Panc1 (cell line): ENCODE measurements around the gene SCAP. TPM values are rescaled to one million over a fixed set of nuclear protein-coding genes. Genes with fewer than 3 reads are reported as not detected.

Experiments
- ATAC-seq: fragments of 200-7000 bp; cut with Tn5 transposase; 2 replicates; pipeline ENCODE4 v1.9.1; 2020; ENCODE audit warnings: mild to moderate bottlenecking, moderate library complexity
- BruUV-seq: library from RNA; stranded (reverse); fragments of 400-500 nt; replicated peaks from 2 replicates; lab custom pipeline; 2021; lab: Mats Ljungman, UMichigan
- CTCF ChIA-PET: fragments of 300-600 bp; sonication (Branson Sonifier 250); formaldehyde crosslinking; loops from one replicate; lab custom pipeline; 2022; ENCODE audit warnings: antibody characterized with exemption; lab: Charles Lee
- POLR2A ChIA-PET: fragments of 300-600 bp; sonication (Branson Sonifier 250); formaldehyde crosslinking; loops from one replicate; lab custom pipeline; 2022; ENCODE audit warnings: antibody characterized with exemption; lab: Charles Lee
- DNase-seq: peaks from one replicate; pipeline ENCODE4 v3.0.0-alpha.2; 2010; ENCODE audit warnings: low read depth, low spot score
- H3K27ac ChIP-seq: 2 replicates; pipeline ENCODE4 v1.5.1; 2011; ENCODE audit warnings: mild to moderate bottlenecking, low read length, inconsistent platforms
- H3K27me3 ChIP-seq: fragments of 200-500 bp; sonication (Bioruptor generic); 2 replicates; pipeline ENCODE4 v1.6.0; 2014; ENCODE audit warnings: low read length, inconsistent platforms; ENCODE audit not compliant: control insufficient read depth, insufficient read depth
- H3K36me3 ChIP-seq: fragments of 200-500 bp; sonication (Bioruptor generic); 2 replicates; pipeline ENCODE4 v1.5.1; 2014; ENCODE audit warnings: inconsistent platforms, mild to moderate bottlenecking, low read length, moderate library complexity; ENCODE audit not compliant: control insufficient read depth, insufficient read depth
- H3K4me1 ChIP-seq: 2 replicates; pipeline ENCODE4 v1.5.1; 2011; ENCODE audit warnings: inconsistent platforms, mild to moderate bottlenecking, low read length, moderate library complexity; ENCODE audit not compliant: control insufficient read depth, insufficient read depth
- H3K4me3 ChIP-seq, 2 experiments: 2 replicates each; pipeline ENCODE4 v1.5.1; 2011 to 2012; ENCODE audit warnings: low read depth in 2 of 2, low read length in 2 of 2, mild to moderate bottlenecking in 2 of 2, inconsistent platforms in 1 of 2, moderate library complexity in 1 of 2
- H3K9me3 ChIP-seq: fragments of 200-500 bp; sonication (Bioruptor generic); 2 replicates; pipeline ENCODE4 v1.5.1; 2014; ENCODE audit warnings: low read depth, mild to moderate bottlenecking, inconsistent platforms, low read length, moderate library complexity; ENCODE audit not compliant: control insufficient read depth, insufficient read depth
- CTCF ChIP-seq: fragments of 450-650 bp; IDR thresholded peaks from 2 replicates; pipeline ENCODE4 v1.5.1; 2017; ENCODE audit warnings: mild to moderate bottlenecking
- POLR2AphosphoS5 ChIP-seq: IDR thresholded peaks from 2 replicates; pipeline ENCODE4 v1.6.1; 2012; ENCODE audit warnings: mild to moderate bottlenecking, low read depth, low read length, moderate library complexity
- SIN3A ChIP-seq: IDR thresholded peaks from 2 replicates; pipeline ENCODE4 v1.6.1; 2012; ENCODE audit warnings: low read depth, mild to moderate bottlenecking, low read length, moderate library complexity, borderline replicate concordance; ENCODE audit not compliant: insufficient read depth
- TCF7L2 ChIP-seq: IDR thresholded peaks from 2 replicates; pipeline ENCODE4 v1.6.1; 2011; ENCODE audit warnings: mild to moderate bottlenecking, low read depth, low read length, inconsistent platforms
- in situ Hi-C: cut with HindIII; loops from 2 replicates; pipeline ENCODE4 v1.10.0; 2016; ENCODE audit warnings: low sequenced_read_pairs, low pct_unique_long_range_greater_than_20kb
- intact Hi-C: fragments of 100-400 bp; cut with micrococcal nuclease; formaldehyde crosslinking; loops from one replicate; pipeline ENCODE4 v1.10.0; 2022; ENCODE audit not compliant: unreplicated experiment
- total RNA-seq: library from RNA; stranded (reverse); gene quantifications from one replicate; pipeline ENCODE4 v1.2.1, GENCODE V29; 2021; ENCODE audit not compliant: unreplicated experiment
- TF ChIP-seq, protein P1 (sequence below), 2 experiments: IDR thresholded peaks; 2 replicates each; pipeline ENCODE4 v1.6.1; 2011 to 2012; ENCODE audit warnings: low read depth in 2 of 2, control low read depth in 1 of 2, low read length in 1 of 2, mild to moderate bottlenecking in 1 of 2, moderate library complexity in 1 of 2; ENCODE audit not compliant: insufficient read depth in 1 of 2

Gene SCAP
- total RNA-seq, 1 experiment from 2014 or later: 49.7 TPM

- TF ChIP-seq CTCF (no peak), POLR2AphosphoS5 (no peak), TCF7L2 (no peak), SIN3A (no peak)
- TF ChIP-seq, protein P1, sequence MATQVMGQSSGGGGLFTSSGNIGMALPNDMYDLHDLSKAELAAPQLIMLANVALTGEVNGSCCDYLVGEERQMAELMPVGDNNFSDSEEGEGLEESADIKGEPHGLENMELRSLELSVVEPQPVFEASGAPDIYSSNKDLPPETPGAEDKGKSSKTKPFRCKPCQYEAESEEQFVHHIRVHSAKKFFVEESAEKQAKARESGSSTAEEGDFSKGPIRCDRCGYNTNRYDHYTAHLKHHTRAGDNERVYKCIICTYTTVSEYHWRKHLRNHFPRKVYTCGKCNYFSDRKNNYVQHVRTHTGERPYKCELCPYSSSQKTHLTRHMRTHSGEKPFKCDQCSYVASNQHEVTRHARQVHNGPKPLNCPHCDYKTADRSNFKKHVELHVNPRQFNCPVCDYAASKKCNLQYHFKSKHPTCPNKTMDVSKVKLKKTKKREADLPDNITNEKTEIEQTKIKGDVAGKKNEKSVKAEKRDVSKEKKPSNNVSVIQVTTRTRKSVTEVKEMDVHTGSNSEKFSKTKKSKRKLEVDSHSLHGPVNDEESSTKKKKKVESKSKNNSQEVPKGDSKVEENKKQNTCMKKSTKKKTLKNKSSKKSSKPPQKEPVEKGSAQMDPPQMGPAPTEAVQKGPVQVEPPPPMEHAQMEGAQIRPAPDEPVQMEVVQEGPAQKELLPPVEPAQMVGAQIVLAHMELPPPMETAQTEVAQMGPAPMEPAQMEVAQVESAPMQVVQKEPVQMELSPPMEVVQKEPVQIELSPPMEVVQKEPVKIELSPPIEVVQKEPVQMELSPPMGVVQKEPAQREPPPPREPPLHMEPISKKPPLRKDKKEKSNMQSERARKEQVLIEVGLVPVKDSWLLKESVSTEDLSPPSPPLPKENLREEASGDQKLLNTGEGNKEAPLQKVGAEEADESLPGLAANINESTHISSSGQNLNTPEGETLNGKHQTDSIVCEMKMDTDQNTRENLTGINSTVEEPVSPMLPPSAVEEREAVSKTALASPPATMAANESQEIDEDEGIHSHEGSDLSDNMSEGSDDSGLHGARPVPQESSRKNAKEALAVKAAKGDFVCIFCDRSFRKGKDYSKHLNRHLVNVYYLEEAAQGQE (IDR thresholded peaks at IDR 0.05; ENCODE audit: insufficient read depth in 1 of 2, low read depth in 2 of 2, low read length in 1 of 2): no peak
- DNase-seq (no peak), ATAC-seq (no peak)
- no peak overlapping the region for H3K4me3 ChIP-seq
- intact Hi-C loops: loop anchor here (10.0 kb wide), 1 partner anchor 49 kb away; the partner anchor contains the start of gene SCAP
- no peaks in the 10 kb centered on the region for H3K9me3 ChIP-seq
- H3K27ac ChIP-seq: no peak overlapping the region
- in situ Hi-C loops: no loop called here
- no TSS peak for BruUV-seq
- ChIA-PET POLR2A (no interaction called here), CTCF (no interaction called here)
- H3K36me3 ChIP-seq: no peaks in the 10 kb centered on the region; the same call in 1 of the 2 replicates
- no peaks in the 10 kb centered on the region for H3K4me1 ChIP-seq
- H3K27me3 ChIP-seq: no peaks in the 10 kb centered on the region
Measured at GRCh38 chr3:47425959-47426358, 49.8 kb downstream of the SCAP start.

- ATAC-seq (no peak), DNase-seq (no peak)
- ChIA-PET POLR2A (no interaction called here), CTCF (no interaction called here)
- intact Hi-C loops (loop anchor here (10.0 kb wide), 1 partner anchor 49 kb away; the partner anchor contains the start of gene SCAP), in situ Hi-C loops (no loop called here)
- no peaks in the 10 kb centered on the region for H3K27me3 ChIP-seq
- no peak overlapping the region for H3K4me3 ChIP-seq
- no TSS peak for BruUV-seq
- no peak overlapping the region for H3K27ac ChIP-seq
- H3K36me3 ChIP-seq: no peaks in the 10 kb centered on the region; the same call in 1 of the 2 replicates
- H3K4me1 ChIP-seq: no peaks in the 10 kb centered on the region
- H3K9me3 ChIP-seq: no peaks in the 10 kb centered on the region
- TF ChIP-seq POLR2AphosphoS5: no peak
- TF ChIP-seq CTCF: no peak
- no peak for TF ChIP-seq TCF7L2
- TF ChIP-seq, protein P1 (IDR thresholded peaks at IDR 0.05; ENCODE audit: insufficient read depth in 1 of 2, low read depth in 2 of 2, low read length in 1 of 2): no peak
- TF ChIP-seq SIN3A: no peak
Measured at GRCh38 chr3:47425383-47425778, 50.4 kb downstream of the SCAP start.
